Skeletal muscle tissue (tissue), 4 donors: ENCODE results near the gene CMBL. TPM values are rescaled to one million over a fixed set of nuclear protein-coding genes. Genes with fewer than 3 reads are reported as not detected.
A peak's percentile ranks its signal among the peaks of the same experiment; 100 is the strongest.

ENCODE experiments used
- H3K27ac ChIP-seq: one replicate; pipeline ENCODE4 v1.7.0; 2013; ENCODE audit warnings: mild to moderate bottlenecking, low read depth, low read length, inconsistent platforms
- H3K27me3 ChIP-seq, 3 donors: one replicate each; pipeline ENCODE4 v1.7.0; 2013; ENCODE audit warnings: low read length in 3 of 3; ENCODE audit not compliant: control insufficient read depth in 3 of 3, insufficient read depth in 3 of 3
- H3K36me3 ChIP-seq, 3 donors: one replicate each; pipeline ENCODE4 v1.7.0; 2013; ENCODE audit warnings: low read length in 3 of 3; ENCODE audit not compliant: control insufficient read depth in 3 of 3, insufficient read depth in 3 of 3
- H3K4me1 ChIP-seq, 3 donors: one replicate each; pipeline ENCODE4 v1.7.0; 2013; ENCODE audit warnings: low read length in 3 of 3, mild to moderate bottlenecking in 3 of 3; ENCODE audit not compliant: control insufficient read depth in 3 of 3, insufficient read depth in 3 of 3
- H3K4me3 ChIP-seq, 3 donors: one replicate each; pipeline ENCODE4 v1.7.0; 2013; ENCODE audit warnings: low read length in 3 of 3
- H3K9ac ChIP-seq, 3 donors: one replicate each; pipeline ENCODE4 v1.7.0; 2013; ENCODE audit warnings: low read length in 3 of 3, mild to moderate bottlenecking in 3 of 3, moderate library complexity in 2 of 3, low read depth in 1 of 3
- H3K9me3 ChIP-seq, 3 donors: one replicate each; pipeline ENCODE4 v1.7.0; 2013; ENCODE audit warnings: low read length in 3 of 3; ENCODE audit not compliant: control insufficient read depth in 3 of 3
- total RNA-seq: library from RNA; depleted of rRNA; stranded (reverse); fragments of >200 nt; gene quantifications from one replicate; pipeline ENCODE4 v1.2.3, GENCODE V29; 2014
- donor health status: Osteomylitis.

Gene CMBL
- total RNA-seq, 1 donor from 2014 or later = 34.4 TPM

- Histone ChIP-seq H3K9me3 (no peaks in the 10 kb centered on the region), H3K27ac (peak overlapping the region; percentile 74), H3K4me1 (peaks cover 34 to 42% (median 41%) of the 10 kb centered on the region in 3 donors), H3K9ac (peak overlapping the region; percentile 88 to 91 (median 88)), H3K36me3 (no peaks in the 10 kb centered on the region), H3K27me3 (no peaks in the 10 kb centered on the region), H3K4me3 (peak overlapping the region; percentile 80 to 85 (median 84))
Observed at GRCh38 chr5:10333154-10334006, 25.7 kb upstream of the CMBL start.

DNA sequence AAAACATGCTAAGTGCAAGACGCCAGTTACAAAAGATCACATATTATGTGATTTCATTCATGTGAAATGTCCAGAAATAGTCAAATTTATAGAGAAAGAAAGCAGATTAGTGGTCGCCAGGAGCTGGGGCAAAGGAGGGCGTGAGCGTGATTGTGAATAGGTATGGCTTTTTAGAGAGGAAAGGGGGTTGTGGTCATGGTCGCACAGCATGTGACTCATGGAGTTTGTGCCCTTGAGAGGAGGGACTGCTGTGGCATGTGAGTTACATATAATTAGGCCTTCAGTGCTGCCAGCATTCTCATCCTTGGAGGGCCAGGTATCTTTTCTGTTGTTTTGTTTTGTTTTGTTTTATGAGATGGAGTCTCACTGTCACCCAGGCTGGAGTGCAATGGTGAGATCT is 24.6 kb upstream of the CMBL start:
- no peak overlapping the region for H3K9ac ChIP-seq
- H3K4me1 ChIP-seq = peaks cover 34 to 42% (median 41%) of the 10 kb centered on the region in 3 donors
- H3K27ac ChIP-seq = peak overlapping the region; percentile 32
- H3K27me3 ChIP-seq = no peaks in the 10 kb centered on the region
- H3K4me3 ChIP-seq = no peak overlapping the region
- no peaks in the 10 kb centered on the region for H3K36me3 ChIP-seq
- no peaks in the 10 kb centered on the region for H3K9me3 ChIP-seq

DNA sequence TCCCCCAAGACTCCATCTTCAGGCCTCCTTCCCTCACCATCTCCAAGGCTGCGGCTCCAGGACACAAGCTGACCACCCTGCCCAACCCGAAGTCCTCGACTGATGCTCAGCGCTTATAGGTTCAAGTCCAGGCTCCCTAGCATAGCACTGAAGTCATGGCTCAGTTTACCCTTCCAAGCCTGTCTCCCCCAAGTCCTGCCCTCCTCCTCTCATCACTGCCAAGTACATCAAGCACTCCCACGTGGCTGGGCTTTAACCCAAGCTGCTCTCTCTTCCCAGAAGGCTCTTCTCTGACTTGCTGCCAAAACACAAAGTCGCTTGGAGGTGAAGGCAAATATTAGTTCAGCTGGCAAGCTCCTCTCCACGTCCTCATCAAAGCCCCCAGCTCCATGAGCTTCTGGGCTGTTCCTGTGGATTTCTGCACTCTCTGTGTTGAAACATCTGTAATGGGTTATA is 23.7 kb upstream of the CMBL start:
- peak overlapping the region in 1 of 3 donors; percentile 43 for H3K4me3 ChIP-seq
- no peaks in the 10 kb centered on the region for H3K27me3 ChIP-seq
- peaks cover 34 to 42% (median 41%) of the 10 kb centered on the region in 3 donors for H3K4me1 ChIP-seq
- peak overlapping the region; percentile 32 for H3K27ac ChIP-seq
- no peaks in the 10 kb centered on the region for H3K9me3 ChIP-seq
- no peak overlapping the region for H3K9ac ChIP-seq
- no peaks in the 10 kb centered on the region for H3K36me3 ChIP-seq

- Histone ChIP-seq H3K9me3 (no peaks in the 10 kb centered on the region), H3K27ac (peak overlapping the region; percentile 32), H3K9ac (peak overlapping the region in 1 of 3 donors; percentile 4), H3K4me1 (peaks cover 34 to 42% (median 41%) of the 10 kb centered on the region in 3 donors), H3K4me3 (peak overlapping the region in 2 of 3 donors; percentile 6 to 43), H3K36me3 (no peaks in the 10 kb centered on the region), H3K27me3 (no peaks in the 10 kb centered on the region)
Observed at GRCh38 chr5:10330511-10331230, 23.0 kb upstream of the CMBL start.

GRCh38 chr5:10329820-10330481 is 22.2 kb upstream of the CMBL start:
- Histone ChIP-seq H3K27ac (peak overlapping the region; percentile 32), H3K9ac (no peak overlapping the region), H3K9me3 (no peaks in the 10 kb centered on the region), H3K4me1 (peaks cover 37 to 45% (median 43%) of the 10 kb centered on the region in 3 donors), H3K27me3 (no peaks in the 10 kb centered on the region), H3K36me3 (no peaks in the 10 kb centered on the region), H3K4me3 (peak overlapping the region in 2 of 3 donors; percentile 6 to 18)

DNA sequence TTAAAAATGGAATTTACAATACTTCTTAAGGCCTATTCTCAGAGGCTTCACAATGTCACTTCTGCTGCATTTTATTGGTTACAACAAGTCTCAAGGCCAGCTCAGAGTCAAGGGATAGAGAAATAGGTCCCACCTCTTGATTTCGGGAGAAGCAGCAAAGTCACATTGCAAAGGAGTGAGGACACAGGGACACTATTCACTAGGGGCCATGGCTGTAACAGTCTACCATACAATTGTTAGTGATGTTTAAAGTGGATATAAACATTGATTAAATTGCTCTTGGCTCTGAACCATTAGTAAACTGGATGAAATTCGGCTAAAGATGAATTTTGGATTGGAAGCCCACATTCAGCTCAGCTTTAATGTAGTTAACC is 21.7 kb upstream of the CMBL start:
- Histone ChIP-seq H3K27me3 (no peaks in the 10 kb centered on the region), H3K9me3 (no peaks in the 10 kb centered on the region), H3K9ac (no peak overlapping the region), H3K27ac (no peak overlapping the region), H3K4me3 (no peak overlapping the region), H3K36me3 (no peaks in the 10 kb centered on the region), H3K4me1 (peaks cover 42 to 50% (median 47%) of the 10 kb centered on the region in 3 donors)

DNA sequence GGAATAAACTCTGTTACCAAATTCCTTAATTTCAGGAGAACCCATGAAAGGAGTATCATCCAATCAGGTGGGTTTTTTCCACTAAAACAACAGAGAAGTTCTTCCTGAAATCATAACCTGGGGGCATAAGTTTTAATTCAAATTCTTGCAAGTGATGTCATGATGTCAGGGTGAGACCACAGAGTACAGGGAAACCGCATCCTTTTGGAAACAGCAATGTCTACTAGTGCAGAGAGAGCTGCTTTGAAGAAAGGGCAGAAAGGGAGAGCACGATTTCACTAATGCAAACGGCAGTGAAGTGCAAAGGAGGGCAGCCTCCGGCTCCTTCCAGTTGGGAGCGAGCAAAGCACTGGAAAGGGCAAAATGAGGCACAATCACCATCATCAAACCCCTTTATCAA is 20.6 kb upstream of the CMBL start:
- Histone ChIP-seq H3K4me1 (peaks cover 43 to 52% (median 45%) of the 10 kb centered on the region in 3 donors), H3K27ac (no peak overlapping the region), H3K9me3 (no peaks in the 10 kb centered on the region), H3K27me3 (no peaks in the 10 kb centered on the region), H3K9ac (no peak overlapping the region), H3K4me3 (no peak overlapping the region), H3K36me3 (no peaks in the 10 kb centered on the region)

- Histone ChIP-seq H3K27me3 (no peaks in the 10 kb centered on the region), H3K27ac (peak overlapping the region; percentile 52)
Observed at GRCh38 chr5:10324518-10325370, 17.0 kb upstream of the CMBL start.

More at GRCh38 chr5:10324518-10325370, 17.0 kb upstream of the CMBL start:
- no peak overlapping the region for H3K4me3 ChIP-seq
- no peaks in the 10 kb centered on the region for H3K36me3 ChIP-seq
- no peak overlapping the region for H3K9ac ChIP-seq
- peaks cover 13 to 26% (median 16%) of the 10 kb centered on the region in 3 donors for H3K4me1 ChIP-seq
- H3K9me3 ChIP-seq = no peaks in the 10 kb centered on the region
